Ecto neural progenitor cell (in vitro differentiated cells): ENCODE measurements around the gene LPP.

ENCODE experiments used
- DNase-seq: peaks from one replicate; pipeline ENCODE4 v3.0.0-alpha.2; 2018; ENCODE audit warnings: low spot score

Gene LPP

GRCh38 chr3:188473045-188473444 lies 319.1 kb downstream of the LPP start:
- DNase-seq = no peak

- no peak for DNase-seq
These were observed 319.8 kb downstream of the LPP start for GRCh38 chr3:188473591-188474288.

- no peak for DNase-seq
These were observed 323.0 kb downstream of the LPP start for GRCh38 chr3:188476935-188477334.

DNA sequence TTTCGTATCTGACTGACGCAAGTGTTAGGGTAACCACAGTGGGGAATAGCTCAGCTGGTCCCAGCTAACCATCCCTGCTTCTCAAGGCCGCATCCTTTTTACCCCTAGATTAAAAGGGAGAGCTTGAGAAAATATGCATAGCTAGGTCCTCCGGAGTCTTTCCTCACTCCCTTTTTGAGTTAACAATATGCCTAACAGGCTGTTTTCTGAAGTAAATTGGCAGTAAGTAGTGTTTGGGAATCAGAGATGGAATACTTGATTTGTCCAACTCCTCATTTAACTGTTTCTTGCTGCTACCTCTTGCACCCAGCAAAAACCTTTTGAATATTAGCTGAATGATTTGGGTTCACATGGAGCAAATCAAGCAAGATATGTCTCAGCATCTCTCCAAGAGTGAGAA lies 326.1 kb downstream of the LPP start:
- DNase-seq = no peak

DNA sequence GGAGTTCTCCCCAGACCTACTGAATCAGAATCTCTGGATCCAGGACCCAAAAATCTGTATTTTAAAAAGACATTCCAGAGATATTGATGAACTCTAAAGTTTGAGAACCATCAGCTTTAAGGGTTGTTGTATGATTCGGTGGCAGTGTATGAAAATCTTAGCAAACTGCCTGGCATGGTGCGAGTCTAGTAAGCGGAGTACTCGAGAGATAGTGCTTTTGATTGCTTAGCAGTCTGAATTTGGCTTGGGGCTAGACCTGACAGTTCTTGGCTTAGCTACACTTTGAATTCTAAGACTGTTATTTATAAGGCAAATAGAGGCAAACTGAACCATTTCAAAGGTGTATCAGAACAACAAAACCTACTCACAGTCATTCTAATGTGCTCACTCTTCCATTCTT lies 329.0 kb downstream of the LPP start:
- DNase-seq = no peak

DNA sequence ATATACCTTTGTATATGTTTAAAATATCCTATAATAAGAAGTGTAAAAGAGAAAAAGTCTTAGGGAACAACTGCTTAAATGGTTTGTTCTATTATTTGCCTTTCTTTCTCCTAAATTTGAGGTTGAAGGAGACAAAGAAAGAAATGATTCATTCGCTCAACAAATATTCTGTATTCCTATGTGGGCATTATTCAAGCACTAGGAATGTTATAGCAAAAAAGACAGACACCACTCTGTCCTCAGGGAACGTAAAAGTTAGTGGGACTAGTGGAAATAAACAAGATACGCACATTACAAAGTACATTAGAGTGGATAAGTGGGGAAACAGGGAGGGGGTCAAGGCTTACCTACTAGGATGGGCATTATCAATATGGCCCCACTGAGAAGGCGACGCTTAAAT lies 332.2 kb downstream of the LPP start:
- DNase-seq = no peak

- DNase-seq = no peak
These were observed 333.0 kb downstream of the LPP start for GRCh38 chr3:188486952-188487351.

DNA sequence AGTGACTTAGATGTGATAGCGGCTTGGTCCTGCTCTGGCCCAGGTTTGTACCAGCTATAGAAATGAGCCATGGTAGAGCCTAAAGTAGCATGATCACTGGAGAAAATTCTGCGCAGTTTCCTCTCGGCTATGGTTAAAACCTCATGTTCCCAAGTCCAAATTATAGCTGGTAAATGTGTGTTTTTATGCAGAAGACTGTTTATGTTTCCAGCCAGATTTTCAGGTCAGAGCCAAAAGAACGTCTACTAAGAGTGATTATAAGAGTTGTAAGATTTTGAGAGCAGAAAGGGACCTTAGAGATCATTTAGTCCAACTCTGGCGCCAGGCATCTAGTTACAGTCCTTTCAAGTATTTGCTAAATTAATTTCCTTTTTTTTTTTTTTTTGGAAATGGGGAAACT lies 333.7 kb downstream of the LPP start:
- DNase-seq = no peak

DNA sequence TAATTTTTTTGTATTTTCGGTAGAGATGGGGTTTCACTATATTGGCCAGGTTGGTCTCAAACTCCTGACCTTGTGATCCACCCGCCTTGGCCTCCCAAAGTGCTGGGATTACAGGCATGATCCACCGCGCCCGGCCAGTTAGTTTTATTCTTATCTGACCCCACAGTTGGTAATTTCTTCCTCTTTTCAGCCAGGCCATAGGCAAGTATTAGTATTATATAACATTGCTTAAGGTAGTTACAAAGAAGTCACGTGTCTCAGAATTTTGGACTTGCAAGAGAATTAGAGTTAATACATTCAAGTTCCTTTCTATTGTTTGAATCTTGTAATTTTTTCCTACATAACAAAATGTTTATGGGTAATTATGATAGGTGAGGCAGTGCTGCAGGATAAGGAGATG lies 334.8 kb downstream of the LPP start:
- DNase-seq = no peak

- DNase-seq = no peak
These were observed 335.9 kb downstream of the LPP start for GRCh38 chr3:188489639-188490405.

- no peak for DNase-seq
These were observed 336.5 kb downstream of the LPP start for GRCh38 chr3:188490416-188490815.

GRCh38 chr3:188491276-188491687 lies 337.3 kb downstream of the LPP start:
- DNase-seq = no peak

GRCh38 chr3:188496390-188496789 lies 342.4 kb downstream of the LPP start:
- no peak for DNase-seq

DNA sequence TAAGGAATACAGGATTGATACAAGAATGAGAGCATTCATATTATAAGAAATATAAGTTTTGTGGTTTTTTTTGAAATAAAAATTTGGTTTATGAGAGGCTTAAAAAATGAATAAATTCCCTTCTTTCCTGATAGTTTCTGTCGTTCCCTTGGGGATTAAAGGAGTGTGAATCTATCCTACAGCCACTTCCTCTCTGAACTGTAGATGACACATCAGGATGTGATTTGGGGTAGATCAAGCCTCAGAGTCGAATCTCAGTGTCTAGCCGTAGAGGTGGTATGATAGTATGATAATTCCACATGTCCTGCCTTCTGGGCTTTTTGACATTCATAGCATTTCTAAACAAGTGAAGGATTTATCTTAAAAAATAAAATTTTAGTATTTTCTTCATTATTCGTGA lies 343.1 kb downstream of the LPP start:
- DNase-seq = no peak

DNA sequence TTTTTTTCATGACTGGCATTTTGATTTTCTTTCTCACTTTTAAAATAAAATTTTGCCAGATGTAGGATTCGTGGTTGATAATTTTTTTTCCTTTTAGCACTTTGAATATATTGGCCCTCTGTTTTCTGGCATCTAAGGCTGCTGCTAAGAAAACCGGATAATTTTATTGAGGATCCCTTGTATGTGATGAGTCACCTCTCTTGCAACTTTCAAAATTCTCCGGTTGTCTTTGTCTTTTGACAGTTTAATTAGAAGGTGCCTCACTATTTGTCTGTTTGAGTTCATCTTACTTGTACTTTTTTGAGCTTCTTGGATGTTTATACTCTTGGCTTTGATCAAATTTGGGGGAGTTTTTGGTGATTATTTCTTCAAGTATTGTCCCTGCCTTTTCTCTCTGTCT lies 349.7 kb downstream of the LPP start:
- no peak for DNase-seq

GRCh38 chr3:188505151-188505550 lies 351.2 kb downstream of the LPP start:
- no peak for DNase-seq

- no peak for DNase-seq
These were observed 352.0 kb downstream of the LPP start for GRCh38 chr3:188505911-188506310.

DNA sequence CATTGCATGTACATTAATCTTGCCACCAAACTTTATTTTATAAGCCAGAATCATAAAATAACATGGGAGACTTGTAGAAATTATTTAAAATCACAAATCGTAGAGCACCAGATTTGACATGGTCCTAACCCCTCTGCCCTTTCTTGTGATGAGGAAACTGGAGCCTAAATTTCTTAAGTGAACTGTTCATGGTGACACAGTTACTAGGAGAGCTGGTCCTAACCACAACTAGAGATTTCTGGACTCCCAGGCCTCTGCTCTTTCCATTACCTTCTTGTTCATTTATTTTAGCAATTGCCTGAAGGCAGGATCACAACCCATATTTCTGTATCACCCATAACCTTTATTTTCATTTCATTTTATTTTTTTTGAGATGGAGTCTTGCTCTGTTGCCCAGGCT lies 352.5 kb downstream of the LPP start:
- DNase-seq = no peak

DNA sequence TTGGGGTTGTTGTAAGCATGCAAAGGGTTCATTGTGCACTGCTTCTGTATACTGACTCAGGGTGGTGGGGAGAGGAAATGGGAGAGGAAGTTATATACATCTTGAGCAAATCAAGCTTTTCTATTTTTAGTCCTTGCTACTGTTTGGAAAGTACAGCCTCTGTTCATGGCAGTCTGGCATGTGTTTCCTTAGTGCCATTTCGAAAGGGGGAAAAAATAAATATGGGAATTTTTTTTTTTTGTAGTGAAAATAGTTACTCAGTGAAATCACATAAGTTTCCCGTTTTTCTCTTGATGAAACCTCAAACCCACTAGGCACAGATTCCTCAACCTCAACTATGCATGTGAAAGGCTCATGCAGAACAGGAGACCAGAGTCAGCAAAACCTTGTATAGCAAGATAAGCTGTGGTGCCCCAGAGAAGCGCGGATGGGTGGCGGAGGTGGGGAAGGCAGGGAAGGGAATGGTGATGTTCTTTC lies 353.3 kb downstream of the LPP start:
- DNase-seq = no peak

GRCh38 chr3:188508454-188508853 lies 354.5 kb downstream of the LPP start:
- DNase-seq = no peak

DNA sequence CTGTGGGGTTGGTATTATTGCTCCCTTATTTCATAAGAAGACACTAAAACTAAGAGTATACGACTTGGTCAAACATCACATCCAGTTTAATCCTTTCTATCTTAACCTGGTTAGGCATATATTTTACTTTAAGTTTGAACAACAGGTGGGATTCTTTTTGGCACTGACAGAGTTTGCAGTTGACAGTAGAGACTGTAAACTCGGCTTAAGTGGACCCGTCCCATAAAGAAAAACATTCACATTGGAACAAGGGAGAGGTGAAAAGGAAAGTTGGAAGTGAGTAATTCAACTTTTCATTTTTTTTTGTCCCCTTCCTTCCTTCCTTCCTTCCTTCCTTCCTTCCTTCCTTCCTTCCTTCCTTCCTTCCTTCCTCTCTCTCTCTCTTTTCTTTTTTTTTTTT lies 355.4 kb downstream of the LPP start:
- DNase-seq = no peak

- no peak for DNase-seq
These were observed 356.4 kb downstream of the LPP start for GRCh38 chr3:188510366-188510765.

DNA sequence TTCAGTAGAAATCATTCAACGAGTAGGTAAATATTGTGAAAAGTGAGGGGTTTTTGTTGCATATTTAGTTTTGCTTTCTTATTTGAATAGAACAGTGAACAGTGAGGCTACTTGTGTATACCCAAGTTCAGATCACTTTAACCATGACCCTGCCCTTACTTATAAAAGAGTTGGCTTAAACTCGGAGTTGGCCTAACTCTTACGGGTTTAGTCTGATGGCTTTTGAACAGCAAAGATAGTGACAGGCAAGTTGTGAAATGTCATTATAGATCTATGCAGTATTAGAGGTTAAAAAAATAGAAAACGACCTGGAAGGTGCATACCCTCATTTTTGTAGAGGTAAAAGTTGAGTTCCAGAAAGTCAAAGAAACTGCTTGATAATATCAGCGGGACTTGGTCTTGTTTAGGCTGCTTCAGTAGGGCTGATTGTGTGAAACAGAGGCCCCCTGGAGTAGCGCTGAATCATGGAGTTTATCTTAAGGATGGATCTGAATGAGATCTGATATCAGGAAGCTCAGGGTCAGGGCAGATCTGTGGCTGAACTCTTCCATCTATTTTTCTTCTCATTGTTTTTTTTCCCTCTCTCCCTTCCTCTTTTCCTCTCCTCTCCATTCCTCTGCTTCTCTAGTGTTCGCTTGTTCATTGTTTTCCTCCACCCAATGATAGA lies 359.8 kb downstream of the LPP start:
- DNase-seq = no peak
